Measurements from ENCODE around the gene BCAT1.

Gene BCAT1, protein sequence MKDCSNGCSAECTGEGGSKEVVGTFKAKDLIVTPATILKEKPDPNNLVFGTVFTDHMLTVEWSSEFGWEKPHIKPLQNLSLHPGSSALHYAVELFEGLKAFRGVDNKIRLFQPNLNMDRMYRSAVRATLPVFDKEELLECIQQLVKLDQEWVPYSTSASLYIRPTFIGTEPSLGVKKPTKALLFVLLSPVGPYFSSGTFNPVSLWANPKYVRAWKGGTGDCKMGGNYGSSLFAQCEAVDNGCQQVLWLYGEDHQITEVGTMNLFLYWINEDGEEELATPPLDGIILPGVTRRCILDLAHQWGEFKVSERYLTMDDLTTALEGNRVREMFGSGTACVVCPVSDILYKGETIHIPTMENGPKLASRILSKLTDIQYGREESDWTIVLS

DNA sequence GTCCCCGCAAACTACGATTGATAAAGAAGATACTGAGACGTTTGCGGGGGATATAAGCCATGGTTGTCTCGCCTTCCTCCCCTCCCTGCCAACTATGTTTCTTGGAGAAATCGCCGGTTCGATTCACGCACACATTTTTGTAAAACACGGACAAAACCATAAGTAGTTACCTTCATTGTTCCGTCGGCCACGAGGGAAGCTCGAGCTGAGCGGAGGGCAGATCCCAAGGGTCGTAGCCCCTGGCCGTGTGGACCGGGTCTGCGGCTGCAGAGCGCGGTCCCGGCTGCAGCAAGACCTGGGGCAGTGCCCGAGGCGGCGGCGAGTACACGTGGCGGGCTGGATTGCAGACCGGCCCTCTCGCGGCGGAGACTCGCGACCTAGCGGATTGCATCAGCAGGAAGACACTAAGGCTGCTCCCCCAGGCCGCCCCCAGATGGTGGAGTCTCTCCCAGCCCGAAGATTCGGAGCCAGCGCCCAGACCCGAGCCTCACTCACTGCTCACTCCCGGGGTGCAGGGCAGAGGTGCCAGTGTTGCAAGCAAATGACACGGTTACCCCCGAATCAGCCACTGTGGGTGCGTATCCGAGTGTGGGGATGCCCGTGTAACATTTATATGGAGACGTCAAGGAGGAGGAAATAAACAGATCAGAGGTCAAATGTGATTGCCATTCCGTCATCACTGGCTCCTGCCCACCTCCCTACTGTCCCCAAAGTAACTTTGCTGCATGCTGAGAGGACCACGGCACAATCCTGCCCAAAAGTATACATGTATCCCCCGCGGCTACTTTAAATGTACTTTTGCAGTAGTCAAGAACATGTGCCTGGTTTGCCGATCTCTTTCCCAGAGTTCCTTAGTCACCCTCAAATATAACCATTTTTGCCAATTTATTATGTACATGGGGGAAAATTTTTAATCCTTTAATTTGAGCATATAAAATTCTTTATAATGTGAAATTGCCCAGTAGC is at the start of gene BCAT1:
Gene BCAT1, minus strand, starts transcription at position 345 of the 966 bp plus-strand sequence. Its CDS starts 169 bp downstream, at position 176.
- peak in 38 of 56 donors; percentile 4 to 65 (median 22) for DNase-seq

DNA sequence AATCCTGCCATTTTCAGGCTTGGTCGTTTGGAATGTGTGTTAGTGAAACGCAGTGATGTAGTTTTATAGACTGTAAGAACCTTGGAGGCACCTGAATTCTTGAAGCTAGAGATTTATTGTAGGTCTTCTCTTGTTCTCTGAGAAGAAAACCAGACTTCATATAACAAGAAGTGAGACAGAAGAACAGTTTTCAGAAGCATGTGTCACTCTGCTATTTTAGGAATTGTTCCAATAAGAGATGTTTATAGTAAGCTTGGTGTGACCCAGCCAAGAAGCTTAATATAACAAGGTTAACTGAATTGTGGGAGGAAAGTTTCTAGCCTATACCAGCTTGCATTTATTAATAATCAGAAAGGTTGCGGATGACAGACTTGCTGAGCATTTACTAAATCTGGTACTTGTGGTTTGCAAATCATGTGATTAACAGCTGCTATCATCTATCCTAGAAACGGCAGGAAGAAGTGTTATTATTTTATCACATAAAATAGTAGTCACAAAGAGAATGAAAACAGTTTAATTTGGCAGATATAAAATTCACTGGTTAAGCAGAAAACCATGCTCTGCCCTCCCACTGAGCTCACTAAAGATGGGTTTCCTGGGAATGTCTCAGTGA is 49.2 kb upstream of the BCAT1 start:
- DNase-seq = peak in 1 of 56 donors; percentile 13

DNA sequence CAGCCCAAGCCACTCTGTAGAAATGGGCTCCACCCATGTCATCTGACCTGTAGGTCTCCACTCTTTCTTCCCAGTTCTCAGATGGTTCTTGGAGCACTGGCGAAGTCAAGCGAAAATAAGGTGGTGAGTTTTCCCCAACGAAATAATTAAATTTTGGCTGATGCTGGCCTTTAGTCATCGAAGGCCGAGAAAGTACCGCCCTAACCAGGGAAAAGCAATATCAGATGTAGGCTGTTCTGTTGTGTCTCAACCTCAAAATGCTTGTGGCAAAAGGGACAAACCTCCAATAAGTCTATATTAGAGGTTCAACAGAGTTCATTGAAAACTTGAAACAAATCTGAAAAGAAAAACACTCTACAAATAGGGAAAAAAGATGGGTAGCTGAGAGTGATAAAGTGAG is 48.6 kb upstream of the BCAT1 start:
- DNase-seq = no peak

DNA sequence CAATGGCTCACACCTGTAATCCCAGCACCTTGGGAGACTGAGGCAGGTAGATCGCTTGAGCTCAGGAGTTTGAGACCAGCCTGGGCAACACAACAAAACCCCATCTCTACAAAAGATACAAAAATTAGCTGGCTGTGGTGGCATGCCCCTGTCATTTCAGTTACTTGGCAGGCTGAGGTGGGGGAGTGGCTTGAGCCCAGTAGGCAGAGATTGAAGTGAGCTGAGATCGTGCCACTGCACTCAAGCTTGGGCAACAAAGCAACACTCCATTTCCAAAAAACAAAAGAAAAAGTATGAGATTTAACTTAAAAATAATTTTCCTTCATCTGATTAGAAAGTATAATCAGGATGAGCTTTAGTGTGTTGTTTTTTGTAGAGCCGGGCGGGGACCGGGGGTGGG is 47.9 kb upstream of the BCAT1 start:
- no peak for DNase-seq

DNA sequence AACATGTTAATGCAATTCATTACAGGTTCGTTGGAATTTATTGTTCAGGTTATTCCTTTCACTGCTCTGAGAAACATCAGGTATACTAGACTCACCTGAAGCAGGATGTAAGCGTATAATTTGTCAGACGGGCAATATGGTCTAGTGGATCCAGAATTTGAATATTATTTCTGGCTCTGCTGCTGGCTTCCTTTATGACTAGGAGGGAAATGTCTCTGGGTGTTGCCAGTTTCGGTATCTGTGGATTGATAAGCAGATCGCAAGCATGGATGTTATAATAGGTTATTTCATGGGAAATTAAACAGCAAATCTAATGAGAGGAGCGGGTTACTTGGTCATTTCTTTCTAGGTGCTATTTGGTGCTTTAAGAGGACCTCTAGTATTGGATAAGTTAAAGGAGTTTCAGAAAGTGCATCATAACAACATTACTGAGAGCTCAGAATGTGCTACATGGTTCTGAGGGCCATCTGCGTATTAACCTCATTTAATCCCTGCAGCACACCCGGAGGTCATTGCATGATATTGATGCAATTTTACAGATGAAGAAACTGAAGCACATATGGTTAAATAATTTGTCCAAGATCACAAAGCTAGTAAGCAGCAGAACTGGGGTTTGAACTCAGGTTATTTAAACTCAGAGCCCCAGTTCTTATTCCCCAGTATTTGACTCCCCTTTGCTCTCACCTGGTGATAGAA is 47.3 kb upstream of the BCAT1 start:
- DNase-seq = no peak

DNA sequence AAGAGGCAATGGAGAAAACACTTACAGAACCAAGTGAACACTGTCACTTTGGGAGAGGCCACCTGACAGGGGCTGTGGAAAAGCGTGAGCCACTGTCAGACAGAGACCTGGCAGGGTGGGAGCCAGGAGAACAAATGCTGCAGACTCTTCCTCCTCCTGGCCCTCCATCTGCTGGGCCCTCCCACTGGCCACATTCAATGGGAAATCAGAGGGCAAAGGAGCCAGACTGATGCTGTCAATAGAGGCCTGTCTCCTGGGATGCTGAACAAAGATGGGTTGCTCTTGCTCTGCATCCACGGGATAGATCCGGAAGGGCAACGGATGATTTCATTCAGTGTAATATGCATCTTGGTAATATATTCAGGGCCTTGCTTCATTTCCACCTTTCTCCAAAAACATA is 44.9 kb upstream of the BCAT1 start:
- no peak for DNase-seq

DNA sequence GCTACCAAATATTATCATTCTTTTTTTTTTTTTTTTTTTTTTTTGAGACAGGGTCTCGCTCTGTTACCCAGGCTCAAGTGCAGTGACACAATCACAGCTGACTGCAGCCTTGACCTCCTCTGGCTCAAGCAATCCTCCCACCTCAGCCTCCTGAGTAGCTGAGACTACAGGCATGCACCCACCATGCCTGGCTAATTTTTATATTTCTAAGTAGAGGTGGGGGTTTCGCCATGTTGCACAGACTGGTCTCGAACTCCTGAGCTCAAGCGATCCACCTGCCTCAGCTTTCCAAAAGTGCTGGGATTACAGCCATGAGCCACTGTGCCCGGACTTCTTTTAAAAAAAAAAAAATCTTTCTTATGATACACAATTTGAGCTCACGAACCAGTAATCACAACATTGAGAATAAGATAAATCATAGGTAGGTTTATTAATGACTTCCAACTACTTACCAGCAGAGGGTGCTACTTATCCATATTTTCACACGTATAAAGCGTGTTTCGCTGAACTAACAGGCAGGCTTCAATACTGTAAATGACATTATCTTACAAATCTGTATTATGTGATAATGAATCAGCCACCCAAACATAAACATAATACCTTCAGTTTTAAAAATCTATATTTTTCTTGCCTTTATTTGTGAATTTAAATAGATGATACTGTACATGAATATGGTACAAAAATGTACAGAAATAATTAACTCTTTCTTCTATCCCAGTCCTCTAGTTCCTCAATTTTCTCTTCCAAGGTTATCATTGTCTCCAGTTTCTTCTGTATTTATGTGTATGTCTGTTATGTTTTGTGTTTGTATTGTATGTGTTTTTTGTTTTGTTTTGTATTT is 42.5 kb upstream of the BCAT1 start:
- DNase-seq = no peak

DNA sequence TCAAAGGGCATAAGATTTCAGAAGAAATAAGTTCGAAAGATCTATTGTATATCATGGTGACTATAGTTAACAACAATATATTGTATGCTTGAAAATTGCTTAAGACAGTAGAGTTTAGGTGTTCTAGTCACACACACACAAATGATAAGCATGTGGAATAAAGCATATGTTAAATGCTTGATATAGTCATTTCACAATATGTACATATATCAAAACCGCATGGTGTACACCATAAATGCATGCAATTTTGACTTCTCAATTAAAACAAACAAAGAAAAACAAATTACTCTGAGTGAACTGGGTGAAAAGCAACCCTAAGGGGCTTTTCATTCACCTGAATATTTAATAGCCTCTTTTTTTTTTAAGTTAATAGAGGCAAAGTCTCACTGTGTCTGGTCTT is 40.3 kb upstream of the BCAT1 start:
- DNase-seq = no peak

DNA sequence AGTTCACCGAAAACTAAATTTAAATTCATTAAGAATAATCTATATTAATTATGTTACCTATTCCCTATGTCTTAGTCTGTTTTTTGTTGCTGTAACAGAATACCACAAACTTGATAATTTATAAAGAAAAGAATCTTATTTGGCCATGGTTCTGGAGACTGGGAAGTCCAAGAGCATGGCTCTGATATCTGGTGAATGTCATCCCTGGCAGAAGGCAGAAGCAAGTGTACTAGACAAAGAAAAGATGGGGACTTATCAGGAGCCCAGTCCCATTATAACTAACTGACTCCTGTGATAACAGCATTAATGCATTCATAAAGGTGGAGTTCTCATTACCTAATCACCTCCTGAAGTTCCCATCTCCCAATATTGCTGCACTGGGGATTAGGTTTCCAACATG is 33.3 kb upstream of the BCAT1 start:
- DNase-seq = no peak

DNA sequence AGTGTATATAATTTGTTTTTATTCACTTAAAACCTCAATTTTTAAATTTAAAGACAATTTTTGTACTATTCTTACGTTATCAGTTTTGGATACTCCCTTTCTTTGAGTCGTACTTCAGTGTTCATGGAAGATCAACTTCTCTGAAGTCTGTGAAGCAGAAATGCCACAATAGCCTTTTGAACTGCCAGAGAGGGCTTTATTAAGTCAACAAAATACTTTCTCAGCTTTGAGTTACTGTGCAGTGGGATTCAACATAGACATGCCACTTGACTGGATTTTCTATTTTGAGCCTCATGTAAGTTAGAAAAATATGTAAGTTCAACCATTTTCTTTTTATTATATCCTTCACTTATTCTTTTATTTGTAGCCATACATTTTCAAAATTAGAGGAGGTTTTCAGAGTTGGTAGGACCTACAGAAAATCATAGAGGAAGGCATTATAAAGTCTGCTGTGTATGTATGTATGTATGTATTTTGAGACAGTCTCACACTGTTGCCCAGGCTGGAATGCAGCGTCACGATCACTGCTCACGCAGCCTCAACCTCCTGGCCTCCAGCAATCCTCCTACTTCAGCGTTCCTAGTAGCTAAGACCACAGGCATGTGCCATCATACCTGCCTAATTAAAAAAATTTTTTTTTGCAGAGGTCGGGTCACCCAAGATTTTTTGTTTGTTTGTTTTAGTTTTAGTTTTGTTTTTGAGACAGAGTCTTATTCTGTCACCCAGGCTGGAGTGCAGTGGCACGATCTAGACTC is 31.3 kb upstream of the BCAT1 start:
- DNase-seq = no peak

DNA sequence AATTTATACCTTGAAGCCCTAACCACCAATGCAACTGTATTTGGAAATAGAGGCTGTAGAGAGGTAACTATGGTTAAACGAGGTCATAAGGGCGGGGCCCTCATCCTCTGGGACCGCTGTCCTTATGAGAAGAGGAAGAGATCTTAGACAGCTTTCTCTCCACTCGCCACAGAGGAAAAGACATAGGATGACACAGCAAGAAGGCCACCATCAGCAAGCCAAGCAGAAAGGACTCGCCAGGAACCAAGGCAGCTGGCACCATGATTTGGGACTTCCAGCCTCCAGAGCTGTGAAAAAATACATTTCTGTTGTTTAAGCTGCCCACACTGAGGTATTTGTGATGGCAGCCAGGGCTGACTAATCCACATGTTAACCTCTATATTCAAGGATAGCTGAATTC is 30.4 kb upstream of the BCAT1 start:
- DNase-seq = no peak

DNA sequence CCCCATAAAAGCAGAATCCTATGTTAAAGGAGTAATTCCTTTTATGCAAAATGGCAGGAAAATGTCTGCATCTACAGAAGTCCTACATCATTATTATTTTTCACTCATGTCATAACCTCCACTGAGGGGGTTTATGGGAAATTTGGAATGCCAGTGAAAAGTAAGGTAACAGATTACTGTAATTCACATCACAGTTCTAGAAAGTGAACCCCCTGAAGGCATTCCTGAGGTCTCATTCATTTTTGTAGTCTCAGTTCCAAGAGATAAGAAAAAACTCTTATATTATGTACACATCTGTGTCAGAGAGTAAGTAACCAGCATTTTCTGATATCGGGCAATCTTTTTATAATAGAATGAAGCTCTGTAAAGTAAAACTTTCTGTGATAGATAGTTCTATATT is 28.8 kb upstream of the BCAT1 start:
- no peak for DNase-seq

DNA sequence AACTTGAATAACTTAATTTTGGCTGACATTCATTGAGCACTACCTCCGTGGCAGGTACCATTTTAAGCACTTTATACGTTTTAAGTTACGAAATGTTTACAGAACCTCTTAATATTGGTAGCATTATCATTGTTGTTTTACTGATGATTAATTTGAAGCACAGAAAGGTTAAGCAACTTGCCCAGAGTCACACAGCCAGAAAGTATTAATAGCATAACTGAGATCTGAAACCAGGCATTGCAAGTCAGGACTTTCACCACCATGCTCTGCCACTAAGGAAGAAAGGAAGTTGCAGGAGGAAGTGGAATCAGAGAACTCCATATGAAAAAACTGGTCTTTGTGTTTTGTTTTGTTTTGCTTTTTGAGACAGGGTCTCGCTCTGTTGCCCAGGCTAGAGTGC is 28.2 kb upstream of the BCAT1 start:
- DNase-seq = no peak

DNA sequence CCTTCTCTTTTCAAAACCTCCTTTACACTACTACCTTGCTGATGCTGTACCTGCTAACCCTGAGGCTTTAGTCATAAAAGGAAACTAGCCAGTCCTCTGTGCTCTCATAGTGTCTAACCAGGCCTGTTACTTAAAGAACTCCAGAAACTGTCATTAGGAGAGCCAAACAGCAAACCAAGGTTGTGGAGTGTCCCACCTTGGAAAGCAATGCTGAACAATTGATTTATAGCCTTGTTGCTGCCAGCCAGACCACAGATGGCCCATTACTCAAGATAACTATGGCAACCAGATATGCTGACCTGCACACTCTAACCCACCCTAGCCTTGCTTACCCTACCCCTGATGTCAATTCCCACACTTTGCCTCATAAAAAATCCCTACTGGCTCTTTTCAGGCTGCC is 26.5 kb upstream of the BCAT1 start:
- DNase-seq = no peak

DNA sequence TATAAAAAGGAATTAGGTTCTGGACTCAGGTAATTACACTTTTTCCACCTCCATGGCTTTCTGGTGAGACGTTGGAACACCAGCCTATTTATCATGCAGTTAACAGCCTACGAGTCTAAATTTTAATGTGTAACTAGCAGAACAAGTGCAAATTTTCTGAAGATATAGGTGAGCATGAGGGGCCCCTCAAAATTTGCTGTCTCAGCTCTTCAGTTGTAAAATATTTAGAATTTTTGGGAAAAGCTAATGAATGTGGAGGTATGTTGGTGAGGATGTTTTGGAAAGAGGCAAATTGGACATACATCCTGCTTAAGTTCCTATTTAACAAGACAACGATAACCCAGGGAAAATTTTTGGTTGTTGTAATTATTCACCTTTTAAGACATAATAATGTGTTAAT is 25.3 kb upstream of the BCAT1 start:
- no peak for DNase-seq

DNA sequence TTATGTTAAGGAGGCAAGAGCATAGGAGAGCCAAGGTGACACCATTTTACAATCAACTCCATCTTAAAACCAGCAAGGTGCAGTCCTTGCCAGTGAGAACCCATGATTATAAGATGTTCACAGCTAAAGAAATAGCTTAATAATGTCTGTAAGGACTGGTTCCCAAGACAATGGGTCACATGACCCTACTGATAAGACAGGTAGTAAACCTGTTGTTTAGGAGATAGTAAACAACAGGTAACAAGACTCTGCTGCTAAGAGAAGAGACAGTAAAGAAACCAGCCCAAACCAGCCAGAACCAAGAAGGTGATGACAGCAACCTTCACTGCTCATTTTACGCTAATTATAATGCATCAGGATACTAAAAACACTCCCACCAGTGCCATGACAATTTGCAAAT is 23.2 kb upstream of the BCAT1 start:
- no peak for DNase-seq

DNA sequence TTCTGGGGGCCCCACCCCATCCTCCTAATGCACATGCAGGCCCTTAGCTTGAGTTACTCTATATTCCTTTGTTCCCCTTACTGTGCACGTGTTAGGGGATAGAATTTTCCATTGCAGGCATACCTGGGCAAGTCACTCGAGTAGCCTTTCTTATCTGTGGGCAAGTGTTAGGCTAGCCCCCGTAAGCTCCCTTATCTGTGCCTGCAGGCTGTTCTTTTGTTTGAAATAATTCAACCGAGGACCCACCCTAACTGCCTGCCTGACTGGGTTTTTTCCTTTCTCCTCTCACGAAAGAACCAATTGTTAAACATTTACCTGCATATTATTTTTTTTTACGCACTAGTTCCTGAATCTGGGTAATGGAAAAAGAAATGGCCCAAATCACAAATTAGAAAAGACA is 21.3 kb upstream of the BCAT1 start:
- no peak for DNase-seq

DNA sequence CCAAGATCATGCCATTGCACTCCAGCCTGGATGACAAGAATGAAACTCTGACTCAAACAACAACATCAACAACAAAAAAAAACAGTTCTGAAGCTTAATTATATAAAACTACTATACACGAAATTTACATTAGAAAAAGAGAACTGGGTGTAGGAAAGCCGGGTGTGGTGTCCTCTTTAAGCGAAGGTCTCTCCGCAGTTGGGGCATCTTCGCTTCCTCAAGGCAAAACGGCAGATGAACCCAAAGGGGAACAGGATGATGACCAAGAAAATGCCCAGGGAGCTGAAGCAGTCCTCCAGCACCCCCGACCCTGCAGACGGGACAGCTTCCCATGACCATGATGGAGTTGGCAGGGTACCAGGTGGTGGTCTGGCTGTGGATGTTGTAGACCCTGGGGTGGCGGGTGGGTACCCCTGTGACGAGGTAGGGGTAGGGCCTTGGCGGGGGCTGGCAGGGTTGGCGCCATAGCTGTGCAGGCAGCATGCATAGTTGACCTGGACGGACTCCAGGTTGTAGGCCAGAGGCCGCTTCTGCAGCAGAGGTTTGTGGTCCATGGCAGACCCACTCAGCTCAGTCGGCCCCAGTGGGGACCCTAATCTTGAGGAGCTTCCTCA is 18.2 kb upstream of the BCAT1 start:
- DNase-seq = no peak

DNA sequence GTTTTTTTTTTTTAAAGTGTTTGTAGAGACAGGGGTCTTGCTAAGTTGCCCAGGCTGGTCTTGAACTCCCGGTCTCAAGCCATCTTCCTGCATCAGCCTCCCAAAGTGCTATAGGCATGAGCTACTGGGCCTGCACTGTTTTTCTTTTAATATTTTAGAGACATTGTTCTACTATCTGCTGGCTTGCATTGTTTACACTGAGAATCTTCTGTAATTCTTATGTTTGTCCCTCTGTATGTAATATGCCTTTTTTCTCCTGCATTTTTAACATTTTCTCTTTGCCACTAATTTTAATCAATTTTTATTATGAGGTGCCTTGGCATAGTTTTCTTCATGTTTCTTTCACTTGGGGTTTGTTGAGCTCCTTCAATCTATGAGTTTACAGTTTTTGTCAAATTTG is 15.4 kb upstream of the BCAT1 start:
- no peak for DNase-seq
